K562 (cell line): ENCODE data around the gene LSM12. TPM values are rescaled to one million over a fixed set of nuclear protein-coding genes. Genes with fewer than 3 reads are reported as not detected.

Experiments
- BRD9 ChIP-seq: fragments of 450-650 bp; IDR thresholded peaks from 2 replicates; pipeline ENCODE4 v1.6.1; 2018; ENCODE audit warnings: low read depth; ENCODE audit not compliant: partially characterized antibody
- FOXP1 ChIP-seq: sonication (generic); formaldehyde crosslinking; IDR thresholded peaks from 2 replicates; pipeline ENCODE4 v1.8.0; 2022; ENCODE audit warnings: mild to moderate bottlenecking, missing genetic modification reagents
- IRF9 ChIP-seq: fragments of 450-650 bp; IDR thresholded peaks from 2 replicates; pipeline ENCODE4 v1.6.1; 2016; ENCODE audit warnings: missing biosample characterization, missing genetic modification characterization
- MTA2 ChIP-seq: fragments of 450-650 bp; IDR thresholded peaks from 2 replicates; pipeline ENCODE4 v1.6.1; 2016; ENCODE audit warnings: low read depth
- NRF1 ChIP-seq, 2 experiments: fragments of 450-650 bp; IDR thresholded peaks in 1 of 2; conservative IDR thresholded peaks in 1 of 2; 2 replicates each; pipeline ENCODE4 v1.6.1; 2014; ENCODE audit warnings: mild to moderate bottlenecking in 2 of 2
- POLR3A ChIP-seq: IDR thresholded peaks from 2 replicates; pipeline ENCODE4 v1.6.1; 2011; ENCODE audit warnings: borderline replicate concordance, mild to moderate bottlenecking, moderate library complexity; ENCODE audit not compliant: insufficient read length, insufficient read depth; ENCODE audit errors: extremely low read depth
- RBFOX2 ChIP-seq: fragments of 200-400 bp; formaldehyde crosslinking; IDR thresholded peaks from 2 replicates; pipeline ENCODE4 v1.6.1; 2017; ENCODE audit warnings: low read depth, mild to moderate bottlenecking, low read length, moderate library complexity
- TEAD1 ChIP-seq, 2 experiments: fragments of 450-650 bp in 1 of 2; sonication (generic) in 1 of 2; formaldehyde crosslinking; IDR thresholded peaks; 2 replicates each; pipeline versions ENCODE4 v1.4.0 to v1.8.0; 2020 to 2022; ENCODE audit warnings: mild to moderate bottlenecking in 2 of 2, missing genetic modification reagents in 1 of 2
- U2AF1 ChIP-seq: fragments of 200-400 bp; formaldehyde crosslinking; optimal IDR thresholded peaks from 2 replicates; pipeline ENCODE3; 2017; ENCODE audit warnings: mild to moderate bottlenecking, low read depth, low read length, moderate library complexity
- ZC3H4 ChIP-seq: sonication (generic); formaldehyde crosslinking; IDR thresholded peaks from 2 replicates; pipeline ENCODE4 v1.9.0; 2021; ENCODE audit warnings: missing genetic modification reagents, borderline replicate concordance
- ZFP30 ChIP-seq: fragments of 250-450 bp; sonication (Bioruptor Pico); IDR thresholded peaks from 2 replicates; pipeline ENCODE4 v1.8.0; 2022; ENCODE audit warnings: moderate library complexity, mild to moderate bottlenecking, inconsistent platforms, borderline replicate concordance
- ZNF184 ChIP-seq: sonication (generic); formaldehyde crosslinking; IDR thresholded peaks from 2 replicates; pipeline ENCODE4 v1.5.0; 2020; ENCODE audit warnings: missing genetic modification reagents
- ZNF24 ChIP-seq: fragments of 450-650 bp; IDR thresholded peaks from 2 replicates; pipeline ENCODE4 v1.6.1; 2016
- ZNF253 ChIP-seq: fragments of 250-450 bp; sonication (Bioruptor Pico); conservative IDR thresholded peaks from 2 replicates; pipeline ENCODE4 v1.6.1; 2021; ENCODE audit warnings: mild to moderate bottlenecking
- polyA plus RNA-seq, 8 experiments: library from polyadenylated mRNA; depleted of rRNA in 4 of 8; stranded (reverse) in 5 of 8; unstranded in 3 of 8; fragments of >200 nt; fragmentation: Nextera tagmentation in 2 of 8; fragmentation: Illumina TruSeq in 1 of 8; extraction: Ambion mirVana in 2 of 8; extraction: Trizol in 1 of 8; gene quantifications; 2 replicates each; pipeline versions ENCODE4 v1.2.1 to v1.2.3, GENCODE V29; 2011 to 2014; ENCODE audit warnings: inconsistent platforms in 1 of 8, missing spikeins in 1 of 8
- total RNA-seq, 7 experiments: library from RNA; depleted of rRNA in 6 of 7; stranded (reverse); fragments of >200 nt in 6 of 7; fragmentation: Illumina TruSeq in 2 of 7; extraction: Trizol in 2 of 7; gene quantifications; 2 replicates each; pipeline versions ENCODE4 v1.2.1 to v1.2.3, GENCODE V29; 2011 to 2021; ENCODE audit warnings: low replicate concordance in 1 of 7
- TF ChIP-seq, protein P1 (sequence below): fragments of 450-650 bp; IDR thresholded peaks from 2 replicates; pipeline ENCODE4 v1.6.1; 2016; ENCODE audit warnings: mild to moderate bottlenecking, moderate library complexity

LSM12 gene
- total and polyA plus RNA-seq, 9 of the 15 experiments (the other 6 are each of a cell fraction or from before 2014, with no cell fraction given): 53.0 to 258 (median 89.3) TPM

GRCh38 chr17:44095647-44096496 is 29.4 kb upstream of the LSM12 start (continued):
- TF ChIP-seq ZNF24: no peak
- peak in 1 of 2 experiments; percentile 42; a peak in 1 of 4 replicates for TF ChIP-seq TEAD1 (CRISPR knock-in tag; IDR thresholded peaks at IDR 0.05)
- 0 out of 2 replicates have a peak, but pooled peaks have one; percentile 26 for TF ChIP-seq MTA2
- no peak for TF ChIP-seq FOXP1 (CRISPR knock-in tag)
- no peak for TF ChIP-seq ZNF184 (CRISPR knock-in tag)
- TF ChIP-seq POLR3A: no peak
- peak; percentile 68 for TF ChIP-seq RBFOX2
- TF ChIP-seq, protein P1, sequence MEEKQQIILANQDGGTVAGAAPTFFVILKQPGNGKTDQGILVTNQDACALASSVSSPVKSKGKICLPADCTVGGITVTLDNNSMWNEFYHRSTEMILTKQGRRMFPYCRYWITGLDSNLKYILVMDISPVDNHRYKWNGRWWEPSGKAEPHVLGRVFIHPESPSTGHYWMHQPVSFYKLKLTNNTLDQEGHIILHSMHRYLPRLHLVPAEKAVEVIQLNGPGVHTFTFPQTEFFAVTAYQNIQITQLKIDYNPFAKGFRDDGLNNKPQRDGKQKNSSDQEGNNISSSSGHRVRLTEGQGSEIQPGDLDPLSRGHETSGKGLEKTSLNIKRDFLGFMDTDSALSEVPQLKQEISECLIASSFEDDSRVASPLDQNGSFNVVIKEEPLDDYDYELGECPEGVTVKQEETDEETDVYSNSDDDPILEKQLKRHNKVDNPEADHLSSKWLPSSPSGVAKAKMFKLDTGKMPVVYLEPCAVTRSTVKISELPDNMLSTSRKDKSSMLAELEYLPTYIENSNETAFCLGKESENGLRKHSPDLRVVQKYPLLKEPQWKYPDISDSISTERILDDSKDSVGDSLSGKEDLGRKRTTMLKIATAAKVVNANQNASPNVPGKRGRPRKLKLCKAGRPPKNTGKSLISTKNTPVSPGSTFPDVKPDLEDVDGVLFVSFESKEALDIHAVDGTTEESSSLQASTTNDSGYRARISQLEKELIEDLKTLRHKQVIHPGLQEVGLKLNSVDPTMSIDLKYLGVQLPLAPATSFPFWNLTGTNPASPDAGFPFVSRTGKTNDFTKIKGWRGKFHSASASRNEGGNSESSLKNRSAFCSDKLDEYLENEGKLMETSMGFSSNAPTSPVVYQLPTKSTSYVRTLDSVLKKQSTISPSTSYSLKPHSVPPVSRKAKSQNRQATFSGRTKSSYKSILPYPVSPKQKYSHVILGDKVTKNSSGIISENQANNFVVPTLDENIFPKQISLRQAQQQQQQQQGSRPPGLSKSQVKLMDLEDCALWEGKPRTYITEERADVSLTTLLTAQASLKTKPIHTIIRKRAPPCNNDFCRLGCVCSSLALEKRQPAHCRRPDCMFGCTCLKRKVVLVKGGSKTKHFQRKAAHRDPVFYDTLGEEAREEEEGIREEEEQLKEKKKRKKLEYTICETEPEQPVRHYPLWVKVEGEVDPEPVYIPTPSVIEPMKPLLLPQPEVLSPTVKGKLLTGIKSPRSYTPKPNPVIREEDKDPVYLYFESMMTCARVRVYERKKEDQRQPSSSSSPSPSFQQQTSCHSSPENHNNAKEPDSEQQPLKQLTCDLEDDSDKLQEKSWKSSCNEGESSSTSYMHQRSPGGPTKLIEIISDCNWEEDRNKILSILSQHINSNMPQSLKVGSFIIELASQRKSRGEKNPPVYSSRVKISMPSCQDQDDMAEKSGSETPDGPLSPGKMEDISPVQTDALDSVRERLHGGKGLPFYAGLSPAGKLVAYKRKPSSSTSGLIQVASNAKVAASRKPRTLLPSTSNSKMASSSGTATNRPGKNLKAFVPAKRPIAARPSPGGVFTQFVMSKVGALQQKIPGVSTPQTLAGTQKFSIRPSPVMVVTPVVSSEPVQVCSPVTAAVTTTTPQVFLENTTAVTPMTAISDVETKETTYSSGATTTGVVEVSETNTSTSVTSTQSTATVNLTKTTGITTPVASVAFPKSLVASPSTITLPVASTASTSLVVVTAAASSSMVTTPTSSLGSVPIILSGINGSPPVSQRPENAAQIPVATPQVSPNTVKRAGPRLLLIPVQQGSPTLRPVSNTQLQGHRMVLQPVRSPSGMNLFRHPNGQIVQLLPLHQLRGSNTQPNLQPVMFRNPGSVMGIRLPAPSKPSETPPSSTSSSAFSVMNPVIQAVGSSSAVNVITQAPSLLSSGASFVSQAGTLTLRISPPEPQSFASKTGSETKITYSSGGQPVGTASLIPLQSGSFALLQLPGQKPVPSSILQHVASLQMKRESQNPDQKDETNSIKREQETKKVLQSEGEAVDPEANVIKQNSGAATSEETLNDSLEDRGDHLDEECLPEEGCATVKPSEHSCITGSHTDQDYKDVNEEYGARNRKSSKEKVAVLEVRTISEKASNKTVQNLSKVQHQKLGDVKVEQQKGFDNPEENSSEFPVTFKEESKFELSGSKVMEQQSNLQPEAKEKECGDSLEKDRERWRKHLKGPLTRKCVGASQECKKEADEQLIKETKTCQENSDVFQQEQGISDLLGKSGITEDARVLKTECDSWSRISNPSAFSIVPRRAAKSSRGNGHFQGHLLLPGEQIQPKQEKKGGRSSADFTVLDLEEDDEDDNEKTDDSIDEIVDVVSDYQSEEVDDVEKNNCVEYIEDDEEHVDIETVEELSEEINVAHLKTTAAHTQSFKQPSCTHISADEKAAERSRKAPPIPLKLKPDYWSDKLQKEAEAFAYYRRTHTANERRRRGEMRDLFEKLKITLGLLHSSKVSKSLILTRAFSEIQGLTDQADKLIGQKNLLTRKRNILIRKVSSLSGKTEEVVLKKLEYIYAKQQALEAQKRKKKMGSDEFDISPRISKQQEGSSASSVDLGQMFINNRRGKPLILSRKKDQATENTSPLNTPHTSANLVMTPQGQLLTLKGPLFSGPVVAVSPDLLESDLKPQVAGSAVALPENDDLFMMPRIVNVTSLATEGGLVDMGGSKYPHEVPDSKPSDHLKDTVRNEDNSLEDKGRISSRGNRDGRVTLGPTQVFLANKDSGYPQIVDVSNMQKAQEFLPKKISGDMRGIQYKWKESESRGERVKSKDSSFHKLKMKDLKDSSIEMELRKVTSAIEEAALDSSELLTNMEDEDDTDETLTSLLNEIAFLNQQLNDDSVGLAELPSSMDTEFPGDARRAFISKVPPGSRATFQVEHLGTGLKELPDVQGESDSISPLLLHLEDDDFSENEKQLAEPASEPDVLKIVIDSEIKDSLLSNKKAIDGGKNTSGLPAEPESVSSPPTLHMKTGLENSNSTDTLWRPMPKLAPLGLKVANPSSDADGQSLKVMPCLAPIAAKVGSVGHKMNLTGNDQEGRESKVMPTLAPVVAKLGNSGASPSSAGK: no peak; the same call in 1 of the 2 replicates
- no peak for TF ChIP-seq ZNF253 (CRISPR knock-in tag)
- TF ChIP-seq NRF1 (conservative IDR thresholded peaks at IDR 0.05 in 1 of 2, IDR thresholded peaks at IDR 0.05 in 1 of 2): 0 out of 4 replicates have a peak, but pooled peaks of 1 of the 2 experiments have one; percentile 14
- no peak for TF ChIP-seq U2AF1
- TF ChIP-seq ZC3H4 (CRISPR knock-in tag): no peak
- no peak for TF ChIP-seq ZFP30 (CRISPR knock-in tag)
- no peak for TF ChIP-seq BRD9
- TF ChIP-seq IRF9 (tag): no peak
